Mesenchymal stem cell (in vitro differentiated cells and primary cell): Measurements from ENCODE around the gene CERS6.

Experiments
- DNase-seq: peaks from one replicate; pipeline ENCODE4 v3.0.0-alpha.2; 2013
- H2AFZ ChIP-seq: one replicate; pipeline ENCODE4 v1.6.1; 2013; ENCODE audit warnings: low read depth, mild to moderate bottlenecking, control low read depth, inconsistent platforms, low read length, moderate library complexity
- H2AK5ac ChIP-seq: 2 replicates; pipeline ENCODE4 v1.6.1; 2013; ENCODE audit warnings: low read length, moderate library complexity, mild to moderate bottlenecking, inconsistent platforms; ENCODE audit not compliant: severe bottlenecking
- H2BK120ac ChIP-seq: one replicate; pipeline ENCODE4 v1.6.1; 2013; ENCODE audit warnings: low read depth, mild to moderate bottlenecking, inconsistent platforms, low read length, moderate library complexity
- H2BK12ac ChIP-seq, 2 experiments: one replicate each; pipeline ENCODE4 v1.6.1; 2013; ENCODE audit warnings: inconsistent platforms in 2 of 2, low read length in 2 of 2, mild to moderate bottlenecking in 2 of 2, moderate library complexity in 2 of 2, control low read depth in 1 of 2
- H2BK15ac ChIP-seq: one replicate; pipeline ENCODE4 v1.6.1; 2013; ENCODE audit warnings: mild to moderate bottlenecking, low read depth, inconsistent platforms; ENCODE audit not compliant: poor library complexity, severe bottlenecking
- H2BK5ac ChIP-seq: 2 replicates; pipeline ENCODE4 v1.6.1; 2013; ENCODE audit warnings: low read depth, mild to moderate bottlenecking, low read length, control low read depth, inconsistent platforms; ENCODE audit not compliant: poor library complexity, severe bottlenecking
- H3K14ac ChIP-seq, 2 experiments: one replicate each; pipeline ENCODE4 v1.6.1; 2013; ENCODE audit warnings: inconsistent platforms in 2 of 2, low read length in 2 of 2, control low read depth in 1 of 2, mild to moderate bottlenecking in 1 of 2, moderate library complexity in 1 of 2
- H3K18ac ChIP-seq, 2 experiments: one replicate each; pipeline ENCODE4 v1.6.1; 2013; ENCODE audit warnings: inconsistent platforms in 2 of 2, low read length in 2 of 2, control low read depth in 1 of 2, low read depth in 1 of 2, mild to moderate bottlenecking in 1 of 2
- H3K23ac ChIP-seq, 2 experiments: one replicate each; pipeline ENCODE4 v1.6.1; 2013; ENCODE audit warnings: inconsistent platforms in 2 of 2, low read length in 2 of 2, mild to moderate bottlenecking in 2 of 2, moderate library complexity in 2 of 2, control low read depth in 1 of 2
- H3K27ac ChIP-seq: 2 replicates; pipeline ENCODE4 v1.5.1; 2013; ENCODE audit warnings: mild to moderate bottlenecking, moderate library complexity, low read length, control low read depth, inconsistent platforms; ENCODE audit not compliant: poor library complexity, severe bottlenecking
- H3K27me3 ChIP-seq, 2 experiments: 2 replicates each; pipeline versions ENCODE4 v1.6.1 to v1.7.0; 2013; ENCODE audit warnings: low read length in 2 of 2, mild to moderate bottlenecking in 2 of 2, moderate library complexity in 2 of 2, control low read depth in 1 of 2, inconsistent platforms in 1 of 2; ENCODE audit not compliant: control insufficient read depth in 1 of 2, insufficient read depth in 1 of 2
- H3K36me3 ChIP-seq, 2 experiments: 2 replicates each; pipeline versions ENCODE4 v1.6.1 to v1.7.0; 2013; ENCODE audit warnings: low read length in 2 of 2, control low read depth in 1 of 2, inconsistent platforms in 1 of 2, low read depth in 1 of 2, mild to moderate bottlenecking in 1 of 2; ENCODE audit not compliant: insufficient read depth in 2 of 2, control insufficient read depth in 1 of 2
- H3K4ac ChIP-seq, 2 experiments: one replicate each; pipeline ENCODE4 v1.6.1; 2013; ENCODE audit warnings: inconsistent platforms in 2 of 2, low read length in 2 of 2, mild to moderate bottlenecking in 2 of 2, moderate library complexity in 2 of 2, control low read depth in 1 of 2, low read depth in 1 of 2
- H3K4me1 ChIP-seq: 2 replicates; pipeline ENCODE4 v1.6.1; 2013; ENCODE audit warnings: low read depth, low read length, control low read depth; ENCODE audit not compliant: control insufficient read depth, insufficient read depth
- H3K4me2 ChIP-seq: 2 replicates; pipeline ENCODE4 v1.6.1; 2013; ENCODE audit warnings: low read length, mild to moderate bottlenecking, inconsistent platforms; ENCODE audit not compliant: poor library complexity, severe bottlenecking
- H3K4me3 ChIP-seq, 2 experiments: 2 replicates each; pipeline versions ENCODE4 v1.5.1 to v1.7.0; 2013; ENCODE audit warnings: low read length in 2 of 2, mild to moderate bottlenecking in 2 of 2, control low read depth in 1 of 2, low read depth in 1 of 2; ENCODE audit not compliant: insufficient read depth in 1 of 2
- H3K79me1 ChIP-seq: replicated peaks from 2 replicates; pipeline ENCODE4 v1.6.1; 2013; ENCODE audit warnings: mild to moderate bottlenecking, control low read depth, low read length, inconsistent platforms; ENCODE audit not compliant: poor library complexity, severe bottlenecking
- H3K9ac ChIP-seq: 2 replicates; pipeline ENCODE4 v1.7.0; 2013; ENCODE audit warnings: mild to moderate bottlenecking, low read length, moderate library complexity
- H3K9me3 ChIP-seq: 2 replicates; pipeline ENCODE4 v1.7.0; 2013; ENCODE audit warnings: mild to moderate bottlenecking, low read length; ENCODE audit not compliant: control insufficient read depth
- H4K8ac ChIP-seq: one replicate; pipeline ENCODE4 v1.6.1; 2013; ENCODE audit warnings: inconsistent platforms, mild to moderate bottlenecking, low read length, moderate library complexity
- H4K91ac ChIP-seq: one replicate; pipeline ENCODE4 v1.6.1; 2013; ENCODE audit warnings: mild to moderate bottlenecking, low read length, inconsistent platforms
- WGBS: methylation state at CpG from one replicate; pipeline ENCODE4 v1.1.7; 2013; ENCODE audit warnings: mixed read lengths; 5-methylcytosine and 5-hydroxymethylcytosine counted together

CERS6 gene

GRCh38 chr2:168555283-168555682 is 99.2 kb downstream of the CERS6 start:
- no peak overlapping the region for H3K9ac ChIP-seq

GRCh38 chr2:168559187-168559586 is 103.1 kb downstream of the CERS6 start:
- H3K36me3 ChIP-seq, result no peaks in the 10 kb centered on the region
- DNase-seq, result peak; percentile 32
- H4K8ac ChIP-seq, result no peak overlapping the region
- no peak overlapping the region for H2BK15ac ChIP-seq
- H3K79me1 ChIP-seq, result no peaks in the 10 kb centered on the region
- no peaks in the 10 kb centered on the region for H3K27me3 ChIP-seq
- no peak overlapping the region for H3K18ac ChIP-seq
- 100% methylated on average over 1 of the region's 2 CpGs for WGBS
- no peak overlapping the region for H2AK5ac ChIP-seq
- H2BK5ac ChIP-seq, result no peak overlapping the region
- H3K4me2 ChIP-seq, result no peak overlapping the region
- no peak overlapping the region for H3K4me3 ChIP-seq
- H3K4me1 ChIP-seq, result no peaks in the 10 kb centered on the region
- no peak overlapping the region for H2BK12ac ChIP-seq
- H4K91ac ChIP-seq, result no peak overlapping the region
- no peak overlapping the region for H2AFZ ChIP-seq
- no peak overlapping the region for H3K27ac ChIP-seq
- no peak overlapping the region for H2BK120ac ChIP-seq
- no peak overlapping the region for H3K14ac ChIP-seq
- no peaks in the 10 kb centered on the region for H3K9me3 ChIP-seq
- H3K23ac ChIP-seq, result no peak overlapping the region
- no peak overlapping the region for H3K4ac ChIP-seq
- H3K9ac ChIP-seq, result no peak overlapping the region

More at GRCh38 chr2:168555283-168555682, 99.2 kb downstream of the CERS6 start:
- H3K36me3 ChIP-seq, result peaks cover 0 to 5% of the 10 kb centered on the region in 2 experiments
- no peak overlapping the region for H4K91ac ChIP-seq
- no peak overlapping the region for H2BK5ac ChIP-seq
- no peaks in the 10 kb centered on the region for H3K27me3 ChIP-seq
- no peak overlapping the region for H3K4me2 ChIP-seq
- no peak overlapping the region for H3K18ac ChIP-seq
- no peak overlapping the region for H3K23ac ChIP-seq
- H3K4me1 ChIP-seq, result no peaks in the 10 kb centered on the region
- H3K4ac ChIP-seq, result no peak overlapping the region
- H2AFZ ChIP-seq, result no peak overlapping the region
- H4K8ac ChIP-seq, result no peak overlapping the region
- DNase-seq, result no peak
- H3K79me1 ChIP-seq, result peaks cover 5% of the 10 kb centered on the region
- H2BK12ac ChIP-seq, result no peak overlapping the region
- WGBS, result 100% methylated on average over 1 of the region's 3 CpGs
- no peak overlapping the region for H3K27ac ChIP-seq
- no peak overlapping the region for H3K4me3 ChIP-seq
- H2BK120ac ChIP-seq, result no peak overlapping the region
- H2AK5ac ChIP-seq, result no peak overlapping the region
- H3K14ac ChIP-seq, result no peak overlapping the region
- H3K9me3 ChIP-seq, result no peaks in the 10 kb centered on the region
- H2BK15ac ChIP-seq, result no peak overlapping the region

- Histone ChIP-seq H3K4me2 (no peak overlapping the region), H3K9ac (no peak overlapping the region), H2BK12ac (no peak overlapping the region), H2AK5ac (no peak overlapping the region), H3K36me3 (no peaks in the 10 kb centered on the region), H3K27ac (no peak overlapping the region), H3K18ac (no peak overlapping the region), H4K91ac (no peak overlapping the region), H3K23ac (no peak overlapping the region), H2BK5ac (no peak overlapping the region), H3K4ac (no peak overlapping the region), H2AFZ (no peak overlapping the region), H3K4me1 (no peaks in the 10 kb centered on the region), H3K27me3 (no peaks in the 10 kb centered on the region), H3K79me1 (no peaks in the 10 kb centered on the region), H4K8ac (no peak overlapping the region), H3K4me3 (no peak overlapping the region), H2BK120ac (no peak overlapping the region), H2BK15ac (no peak overlapping the region), H3K9me3 (no peaks in the 10 kb centered on the region), H3K14ac (no peak overlapping the region)
- 92% methylated on average over 7 of the region's 7 CpGs for whole genome bisulfite sequencing
- no peak for DNase-seq
These were observed 104.9 kb downstream of the CERS6 start for GRCh38 chr2:168560817-168561499.

GRCh38 chr2:168561991-168562390 is 105.9 kb downstream of the CERS6 start:
- Histone ChIP-seq H3K18ac (no peak overlapping the region), H2AFZ (no peak overlapping the region), H3K4me2 (no peak overlapping the region), H3K4me1 (no peaks in the 10 kb centered on the region), H3K14ac (no peak overlapping the region), H2BK15ac (no peak overlapping the region), H3K9ac (no peak overlapping the region), H3K79me1 (no peaks in the 10 kb centered on the region), H2BK12ac (no peak overlapping the region), H2AK5ac (no peak overlapping the region), H3K36me3 (no peaks in the 10 kb centered on the region), H3K27me3 (no peaks in the 10 kb centered on the region), H3K4me3 (no peak overlapping the region), H4K91ac (no peak overlapping the region), H4K8ac (no peak overlapping the region), H3K9me3 (no peaks in the 10 kb centered on the region), H2BK120ac (no peak overlapping the region), H3K27ac (no peak overlapping the region), H2BK5ac (no peak overlapping the region), H3K23ac (no peak overlapping the region), H3K4ac (no peak overlapping the region)
- WGBS, result 94% methylated on average over 6 of the region's 6 CpGs
- DNase-seq, result no peak
